Kidney (tissue), 14 donors: ENCODE results near the gene CLEC16A. TPM values are rescaled to one million over a fixed set of nuclear protein-coding genes. Genes with fewer than 3 reads are reported as not detected.

ENCODE experiments used
- DNase-seq, 5 donors: peaks; one replicate each; pipeline ENCODE4 v3.0.0-alpha.2; 2013 to 2020
- FAIRE-seq: peaks from 2 replicates; lab custom pipeline; 2012; peaks lifted over from hg19 to GRCh38; lab: Jason Lieb, UNC
- H3K27ac ChIP-seq, 2 donors: one replicate each; pipeline ENCODE4 v1.7.0; 2013; ENCODE audit warnings: low read depth in 2 of 2, low read length in 2 of 2, inconsistent platforms in 1 of 2
- H3K27me3 ChIP-seq: one replicate; pipeline ENCODE4 v1.7.1; 2013; ENCODE audit warnings: low read length, inconsistent platforms; ENCODE audit not compliant: control insufficient read depth, insufficient read depth
- H3K36me3 ChIP-seq, 3 donors: one replicate each; pipeline versions ENCODE4 v1.7.0 to v1.7.1; 2013; ENCODE audit warnings: low read length in 3 of 3, control low read depth in 1 of 3, inconsistent platforms in 1 of 3; ENCODE audit not compliant: insufficient read depth in 3 of 3, control insufficient read depth in 2 of 3
- H3K4me1 ChIP-seq, 3 donors: one replicate each; pipeline versions ENCODE4 v1.7.0 to v1.7.1; 2013; ENCODE audit warnings: low read length in 3 of 3, inconsistent platforms in 1 of 3, low read depth in 1 of 3; ENCODE audit not compliant: control insufficient read depth in 2 of 3, insufficient read depth in 2 of 3
- H3K4me3 ChIP-seq, 3 donors: one replicate each; pipeline versions ENCODE4 v1.7.0 to v1.8.1; 2013; ENCODE audit warnings: low read length in 3 of 3, control low read depth in 1 of 3, inconsistent platforms in 1 of 3
- H3K9ac ChIP-seq, 3 donors: one replicate each; pipeline versions ENCODE4 v1.7.0 to v1.7.1; 2013; ENCODE audit warnings: low read length in 3 of 3, control low read depth in 1 of 3, inconsistent platforms in 1 of 3
- H3K9me3 ChIP-seq, 3 donors: one replicate each; pipeline versions ENCODE4 v1.7.0 to v1.7.1; 2013; ENCODE audit warnings: low read length in 3 of 3, control low read depth in 1 of 3, inconsistent platforms in 1 of 3; ENCODE audit not compliant: control insufficient read depth in 2 of 3, insufficient read depth in 1 of 3
- intact Hi-C: fragments of 100-400 bp; cut with DNase I; formaldehyde crosslinking; loops from one replicate; pipeline ENCODE4 v1.11.1; 2022
- polyA plus RNA-seq: library from polyadenylated mRNA; stranded (reverse); fragments of 350-450 nt; fragmentation: Illumina TruSeq; extraction: RNeasy Lipid Tissue Mini Kit (QIAGEN cat#74804); gene quantifications from one replicate; pipeline ENCODE4 v1.2.3, GENCODE V29; 2014; ENCODE audit warnings: low read depth, low replicate concordance; ENCODE audit not compliant: insufficient read depth
- total RNA-seq: library from RNA; stranded (reverse); fragmentation: NEBNext Ultra II Directional; extraction: Animal tissue kit (Norgen Biotek cat#: 25700); gene quantifications from one replicate; pipeline ENCODE4 v1.2.1, GENCODE V29; 2021
- TF ChIP-seq, protein P1 (sequence below): IDR thresholded peaks from 3 replicates; pipeline ENCODE4 v1.5.1; 2012; ENCODE audit warnings: mild to moderate bottlenecking, moderate library complexity, borderline replicate concordance; ENCODE audit not compliant: insufficient read depth; ENCODE audit errors: extremely low read depth
- donor health status: control.
- donor health status: control.
- donor health status: control.
- donor health status: control.
- donor health status: control.
- donor health status: DM: yes; HTN: yes; CAD: no.
- donor health status: Normal renal cell carcinoma (clear cell type).

Gene CLEC16A
- total and polyA plus RNA-seq, 2 donors from 2014 or later = 10.8 to 51.9 TPM

DNA sequence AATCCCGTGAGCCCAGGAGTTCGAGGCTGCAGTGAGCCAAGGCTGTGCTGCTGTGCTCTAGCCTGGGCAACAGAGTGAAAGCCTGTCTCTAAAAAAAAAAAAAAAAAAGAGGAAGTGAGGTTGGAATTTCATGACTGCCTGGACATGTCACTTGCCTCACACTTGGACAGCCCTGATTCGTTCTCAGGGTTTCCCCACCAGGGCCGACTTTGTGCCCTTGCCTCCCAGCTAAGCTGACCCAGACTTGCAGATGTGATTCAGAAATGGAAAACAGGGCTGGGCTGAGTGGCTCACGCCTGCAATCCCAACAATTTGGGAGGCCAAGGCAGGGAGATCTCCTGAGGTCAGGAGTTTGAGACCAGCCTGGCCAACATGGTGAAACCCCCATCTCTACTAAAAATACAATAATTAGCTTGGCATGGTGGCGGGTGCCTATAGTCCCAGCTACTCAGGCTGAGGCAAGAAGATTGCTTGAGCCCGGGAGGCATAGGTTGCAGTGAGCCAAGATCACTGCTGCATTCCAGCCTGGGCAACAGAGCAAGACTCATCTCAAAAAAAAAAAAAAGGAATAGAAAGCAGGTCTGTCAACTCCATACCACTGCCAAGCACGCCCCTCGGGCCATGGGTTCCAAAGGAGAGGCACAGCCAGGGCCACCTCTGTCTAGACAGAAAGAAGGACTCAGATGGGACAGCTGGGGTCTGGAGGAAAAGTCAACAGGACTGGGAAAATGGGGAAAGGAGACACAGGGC is 264.7 kb downstream of the CLEC16A start:
- Histone ChIP-seq H3K4me3 (no peak overlapping the region), H3K4me1 (peaks cover 0 to 3% (median 0%) of the 10 kb centered on the region in 3 donors), H3K9ac (no peak overlapping the region), H3K9me3 (peaks cover 0 to 5% (median 0%) of the 10 kb centered on the region in 3 donors), H3K27me3 (no peaks in the 10 kb centered on the region), H3K36me3 (no peaks in the 10 kb centered on the region), H3K27ac (no peak overlapping the region)
- TF ChIP-seq, protein P1, sequence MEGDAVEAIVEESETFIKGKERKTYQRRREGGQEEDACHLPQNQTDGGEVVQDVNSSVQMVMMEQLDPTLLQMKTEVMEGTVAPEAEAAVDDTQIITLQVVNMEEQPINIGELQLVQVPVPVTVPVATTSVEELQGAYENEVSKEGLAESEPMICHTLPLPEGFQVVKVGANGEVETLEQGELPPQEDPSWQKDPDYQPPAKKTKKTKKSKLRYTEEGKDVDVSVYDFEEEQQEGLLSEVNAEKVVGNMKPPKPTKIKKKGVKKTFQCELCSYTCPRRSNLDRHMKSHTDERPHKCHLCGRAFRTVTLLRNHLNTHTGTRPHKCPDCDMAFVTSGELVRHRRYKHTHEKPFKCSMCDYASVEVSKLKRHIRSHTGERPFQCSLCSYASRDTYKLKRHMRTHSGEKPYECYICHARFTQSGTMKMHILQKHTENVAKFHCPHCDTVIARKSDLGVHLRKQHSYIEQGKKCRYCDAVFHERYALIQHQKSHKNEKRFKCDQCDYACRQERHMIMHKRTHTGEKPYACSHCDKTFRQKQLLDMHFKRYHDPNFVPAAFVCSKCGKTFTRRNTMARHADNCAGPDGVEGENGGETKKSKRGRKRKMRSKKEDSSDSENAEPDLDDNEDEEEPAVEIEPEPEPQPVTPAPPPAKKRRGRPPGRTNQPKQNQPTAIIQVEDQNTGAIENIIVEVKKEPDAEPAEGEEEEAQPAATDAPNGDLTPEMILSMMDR = no peak
- intact Hi-C loops = no loop called here
- DNase-seq = no peak
- FAIRE-seq = no peak

GRCh38 chr16:11210260-11210659 is 265.9 kb downstream of the CLEC16A start:
- H3K27me3 ChIP-seq = no peaks in the 10 kb centered on the region
- intact Hi-C loops = no loop called here
- peaks cover 0 to 3% (median 0%) of the 10 kb centered on the region in 3 donors for H3K4me1 ChIP-seq
- no peak overlapping the region for H3K27ac ChIP-seq
- DNase-seq (no peak), FAIRE-seq (no peak)
- H3K9ac ChIP-seq = no peak overlapping the region
- H3K36me3 ChIP-seq = no peaks in the 10 kb centered on the region
- H3K4me3 ChIP-seq = no peak overlapping the region
- peaks cover 0 to 5% (median 0%) of the 10 kb centered on the region in 3 donors for H3K9me3 ChIP-seq
- TF ChIP-seq, protein P1 = no peak

DNA sequence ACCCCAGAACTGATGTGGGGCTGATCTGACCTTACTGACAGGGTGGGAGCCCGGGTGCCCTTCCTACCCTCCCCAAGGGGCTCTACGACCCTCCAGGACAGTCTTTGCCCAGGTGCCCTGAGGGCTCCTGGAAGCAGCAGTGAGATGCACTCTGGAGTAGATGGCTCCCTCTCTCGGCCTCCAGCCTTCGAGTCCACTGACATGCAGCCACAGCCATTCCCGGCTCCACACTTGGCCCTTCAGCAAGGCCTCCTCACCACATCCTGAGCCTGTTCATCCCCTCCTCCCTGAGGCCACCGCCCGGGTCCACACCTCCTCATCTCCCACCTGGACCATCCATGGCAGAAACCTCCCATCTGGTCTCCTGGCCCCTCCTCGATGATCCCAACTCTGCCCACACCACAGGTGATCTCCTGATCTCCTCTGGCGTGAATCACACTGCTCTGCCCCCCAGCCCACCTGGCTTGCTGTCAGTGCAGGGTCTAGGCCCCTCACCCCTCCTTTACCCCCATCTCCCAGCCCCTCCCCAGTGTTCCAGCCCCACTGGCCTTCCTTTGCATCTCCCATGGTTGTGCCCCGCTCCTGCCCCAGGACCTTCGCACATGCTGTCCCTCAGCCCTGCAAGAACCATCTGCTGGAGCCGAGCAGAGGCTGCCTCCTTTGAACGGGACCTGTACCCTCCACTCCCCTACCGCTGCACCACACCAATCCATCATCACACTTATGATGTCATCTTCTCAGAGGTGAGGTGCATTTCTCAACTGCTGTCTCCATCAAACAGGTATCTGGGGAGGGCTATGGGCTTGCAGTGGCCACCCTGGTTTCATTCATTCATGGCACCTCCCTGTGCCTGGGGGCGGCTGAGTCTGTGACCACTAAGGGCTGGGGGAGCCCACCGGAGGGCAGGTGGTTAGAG is 267.0 kb downstream of the CLEC16A start:
- Histone ChIP-seq H3K9ac (no peak overlapping the region), H3K27me3 (no peaks in the 10 kb centered on the region), H3K4me1 (no peaks in the 10 kb centered on the region), H3K36me3 (no peaks in the 10 kb centered on the region), H3K27ac (no peak overlapping the region), H3K4me3 (no peak overlapping the region), H3K9me3 (peaks cover 0 to 12% (median 0%) of the 10 kb centered on the region in 3 donors)
- no peak for FAIRE-seq
- TF ChIP-seq, protein P1 = no peak
- DNase-seq = no peak
- intact Hi-C loops = no loop called here
